KMS-11 (cell line): ENCODE data around the gene JAK1.

Source experiments
- H2AFZ ChIP-seq: fragments of 200-600 bp; sonication (generic); 2 replicates; pipeline ENCODE4 v1.6.1; 2016; ENCODE audit warnings: antibody characterized with exemption, mixed run types, low read depth
- H3K27ac ChIP-seq: fragments of 200-600 bp; sonication (generic); 2 replicates; pipeline ENCODE4 v1.6.1; 2016; ENCODE audit warnings: mild to moderate bottlenecking, mixed run types
- H3K27me3 ChIP-seq: fragments of 200-600 bp; sonication (generic); 2 replicates; pipeline ENCODE4 v1.6.1; 2017; ENCODE audit warnings: mild to moderate bottlenecking, low read depth, mixed run types, moderate library complexity; ENCODE audit not compliant: insufficient read depth
- H3K36me3 ChIP-seq: fragments of 200-600 bp; sonication (generic); 2 replicates; pipeline ENCODE4 v1.6.1; 2017; ENCODE audit warnings: mild to moderate bottlenecking, mixed run types; ENCODE audit not compliant: insufficient read depth
- H3K4me1 ChIP-seq: fragments of 200-600 bp; sonication (generic); 2 replicates; pipeline ENCODE4 v1.6.1; 2016; ENCODE audit warnings: mild to moderate bottlenecking, low read depth, mixed run types; ENCODE audit not compliant: poor library complexity, severe bottlenecking
- H3K4me2 ChIP-seq: fragments of 200-600 bp; sonication (generic); 2 replicates; pipeline ENCODE4 v1.7.0; 2016; ENCODE audit warnings: mild to moderate bottlenecking, mixed run types
- H3K4me3 ChIP-seq: fragments of 200-600 bp; sonication (generic); IDR thresholded peaks from 2 replicates; pipeline ENCODE4 v1.6.1; 2017; ENCODE audit warnings: low read depth, low read length, mixed read lengths; ENCODE audit not compliant: insufficient read depth
- H3K79me2 ChIP-seq: fragments of 200-600 bp; sonication (generic); 2 replicates; pipeline ENCODE4 v1.6.1; 2016; ENCODE audit warnings: low read depth, mixed run types; ENCODE audit not compliant: insufficient read depth
- H3K9ac ChIP-seq: fragments of 200-600 bp; sonication (generic); 2 replicates; pipeline ENCODE4 v1.6.1; 2016; ENCODE audit warnings: mild to moderate bottlenecking, mixed run types
- H4K20me1 ChIP-seq: fragments of 200-600 bp; sonication (generic); 2 replicates; pipeline ENCODE4 v1.6.1; 2016; ENCODE audit warnings: mild to moderate bottlenecking, mixed run types; ENCODE audit not compliant: insufficient read depth
- CTCF ChIP-seq: fragments of 200-600 bp; sonication (generic); conservative IDR thresholded peaks from 2 replicates; pipeline ENCODE4 v1.6.1; 2017; ENCODE audit warnings: low read depth, mild to moderate bottlenecking, antibody characterized with exemption, low read length, moderate library complexity, mixed read lengths

JAK1 gene

GRCh38 chr1:64881281-64881680 lies 85.1 kb downstream of the JAK1 start:
- no peak overlapping the region for H3K27ac ChIP-seq
- H2AFZ ChIP-seq, result no peak overlapping the region
- no peaks in the 10 kb centered on the region for H3K79me2 ChIP-seq
- no peak overlapping the region for H3K9ac ChIP-seq
- H3K4me1 ChIP-seq, result no peaks in the 10 kb centered on the region
- TF ChIP-seq CTCF, result no peak
- H3K36me3 ChIP-seq, result no peaks in the 10 kb centered on the region
- H3K4me2 ChIP-seq, result no peak overlapping the region
- no peaks in the 10 kb centered on the region for H4K20me1 ChIP-seq
- H3K27me3 ChIP-seq, result no peaks in the 10 kb centered on the region
- no peak overlapping the region for H3K4me3 ChIP-seq

DNA sequence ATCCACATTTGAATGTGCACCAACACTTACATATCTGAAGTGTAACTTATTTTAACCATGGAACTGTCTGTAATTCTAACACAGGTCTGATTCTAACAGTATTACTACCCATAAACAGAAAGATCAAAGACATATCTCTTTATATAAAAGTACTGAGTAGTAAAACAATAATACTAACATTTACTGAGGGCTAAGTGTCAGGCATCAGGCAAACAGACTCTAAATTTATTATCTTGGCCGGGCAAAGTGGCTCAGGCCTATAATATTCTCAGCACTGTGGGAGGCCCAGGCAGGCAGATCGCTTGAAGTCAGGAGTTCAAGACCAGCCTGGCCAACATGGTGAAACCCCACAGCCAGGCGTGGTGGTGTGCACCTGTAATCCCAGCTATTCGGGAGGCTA lies 85.9 kb downstream of the JAK1 start:
- Histone ChIP-seq H3K79me2 (no peaks in the 10 kb centered on the region), H3K9ac (no peak overlapping the region)
- no peak for TF ChIP-seq CTCF

GRCh38 chr1:64878931-64879611 lies 87.3 kb downstream of the JAK1 start:
- Histone ChIP-seq H3K4me3 (no peak overlapping the region), H4K20me1 (no peaks in the 10 kb centered on the region), H3K4me2 (no peak overlapping the region), H3K4me1 (no peaks in the 10 kb centered on the region), H2AFZ (no peak overlapping the region), H3K27ac (no peak overlapping the region), H3K79me2 (no peaks in the 10 kb centered on the region), H3K36me3 (no peaks in the 10 kb centered on the region), H3K27me3 (no peaks in the 10 kb centered on the region), H3K9ac (no peak overlapping the region)
- TF ChIP-seq CTCF, result no peak

More for the DNA sequence above, 85.9 kb downstream of the JAK1 start:
- no peaks in the 10 kb centered on the region for H3K36me3 ChIP-seq
- H3K4me1 ChIP-seq, result no peaks in the 10 kb centered on the region
- no peak overlapping the region for H3K27ac ChIP-seq
- no peak overlapping the region for H3K4me3 ChIP-seq
- no peak overlapping the region for H3K4me2 ChIP-seq
- H2AFZ ChIP-seq, result no peak overlapping the region
- H3K27me3 ChIP-seq, result no peaks in the 10 kb centered on the region
- no peaks in the 10 kb centered on the region for H4K20me1 ChIP-seq

DNA sequence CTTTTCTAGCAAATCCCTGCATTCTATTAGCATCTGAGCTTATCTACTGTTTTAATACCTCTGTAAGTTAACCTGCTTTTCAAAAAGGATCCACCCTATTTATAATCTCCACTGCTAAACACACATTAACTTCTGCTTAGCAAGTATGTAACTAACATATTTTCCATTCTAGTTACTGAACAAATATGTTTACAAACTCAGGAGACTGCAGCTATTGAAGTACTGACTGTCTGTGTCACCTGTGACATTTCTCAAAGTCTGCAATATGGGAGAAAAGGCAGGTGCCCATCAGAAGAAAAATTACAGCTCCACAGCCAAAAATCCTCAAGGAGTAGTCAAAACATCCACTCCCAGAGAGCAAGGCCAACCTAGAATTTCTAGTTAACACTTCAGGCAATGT lies 88.3 kb downstream of the JAK1 start:
- Histone ChIP-seq H3K79me2 (no peaks in the 10 kb centered on the region), H3K27me3 (no peaks in the 10 kb centered on the region), H3K4me2 (no peak overlapping the region), H4K20me1 (no peaks in the 10 kb centered on the region), H3K4me3 (no peak overlapping the region), H3K36me3 (no peaks in the 10 kb centered on the region), H3K4me1 (no peaks in the 10 kb centered on the region), H3K27ac (no peak overlapping the region), H2AFZ (no peak overlapping the region), H3K9ac (no peak overlapping the region)
- no peak for TF ChIP-seq CTCF
